ENCODE results near the gene PRPF40A.
A peak's percentile ranks its signal among the peaks of the same experiment; 100 is the strongest.

PRPF40A gene

DNA sequence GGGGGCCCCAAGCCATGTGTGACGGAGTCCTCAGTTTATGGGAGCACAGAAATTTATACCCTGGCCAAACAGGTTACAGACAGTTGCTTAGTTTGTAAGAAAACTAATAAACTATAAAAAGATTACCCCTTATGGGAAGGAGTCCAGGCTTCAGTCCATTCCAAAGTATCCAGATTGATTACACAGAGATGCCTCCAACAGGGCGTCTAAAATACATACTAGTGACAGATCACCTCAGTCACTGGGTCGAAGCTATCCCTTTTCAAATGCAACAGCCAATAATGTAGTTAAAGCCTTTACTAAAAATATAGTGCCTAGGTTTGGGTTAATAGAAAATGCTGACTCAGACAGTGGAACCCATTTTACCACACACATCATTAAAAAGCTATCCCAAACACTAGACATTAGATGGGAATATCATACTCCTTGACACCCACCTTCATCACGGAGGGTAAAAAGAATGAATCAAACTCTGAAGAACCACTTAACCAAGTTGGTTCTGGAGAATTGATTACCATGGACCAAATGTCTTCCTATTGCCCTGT, 10.7 kb downstream of the PRPF40A start:
- H3K27ac ChIP-seq (ENCODE audit: poor library complexity, severe bottlenecking): no peak overlapping the region

GRCh38 chr2:152701198-152701597, 16.1 kb downstream of the PRPF40A start:
- ATAC-seq (ENCODE audit: low read depth) (no peak), DNase-seq (ENCODE audit: low spot score) (no peak)
- no peaks in the 10 kb centered on the region for H3K4me1 ChIP-seq (ENCODE audit: insufficient read depth, poor library complexity, severe bottlenecking)
- peaks cover 30% of the 10 kb centered on the region for H3K36me3 ChIP-seq (ENCODE audit: low read depth)
- H3K27ac ChIP-seq (ENCODE audit: poor library complexity, severe bottlenecking): no peak overlapping the region
- TF ChIP-seq, protein P1, sequence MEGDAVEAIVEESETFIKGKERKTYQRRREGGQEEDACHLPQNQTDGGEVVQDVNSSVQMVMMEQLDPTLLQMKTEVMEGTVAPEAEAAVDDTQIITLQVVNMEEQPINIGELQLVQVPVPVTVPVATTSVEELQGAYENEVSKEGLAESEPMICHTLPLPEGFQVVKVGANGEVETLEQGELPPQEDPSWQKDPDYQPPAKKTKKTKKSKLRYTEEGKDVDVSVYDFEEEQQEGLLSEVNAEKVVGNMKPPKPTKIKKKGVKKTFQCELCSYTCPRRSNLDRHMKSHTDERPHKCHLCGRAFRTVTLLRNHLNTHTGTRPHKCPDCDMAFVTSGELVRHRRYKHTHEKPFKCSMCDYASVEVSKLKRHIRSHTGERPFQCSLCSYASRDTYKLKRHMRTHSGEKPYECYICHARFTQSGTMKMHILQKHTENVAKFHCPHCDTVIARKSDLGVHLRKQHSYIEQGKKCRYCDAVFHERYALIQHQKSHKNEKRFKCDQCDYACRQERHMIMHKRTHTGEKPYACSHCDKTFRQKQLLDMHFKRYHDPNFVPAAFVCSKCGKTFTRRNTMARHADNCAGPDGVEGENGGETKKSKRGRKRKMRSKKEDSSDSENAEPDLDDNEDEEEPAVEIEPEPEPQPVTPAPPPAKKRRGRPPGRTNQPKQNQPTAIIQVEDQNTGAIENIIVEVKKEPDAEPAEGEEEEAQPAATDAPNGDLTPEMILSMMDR (IDR thresholded peaks at IDR 0.05; ENCODE audit: poor library complexity, severe bottlenecking): no peak
- H3K4me3 ChIP-seq (ENCODE audit: severe bottlenecking): no peak overlapping the region
- H3K27me3 ChIP-seq (ENCODE audit: insufficient read depth, poor library complexity, severe bottlenecking): no peaks in the 10 kb centered on the region
- no peaks in the 10 kb centered on the region for H3K9me3 ChIP-seq (ENCODE audit: severe bottlenecking)

More for the DNA sequence above, 10.7 kb downstream of the PRPF40A start:
- Histone ChIP-seq H3K4me3 (ENCODE audit: severe bottlenecking) (no peak overlapping the region), H3K4me1 (ENCODE audit: insufficient read depth, poor library complexity, severe bottlenecking) (no peaks in the 10 kb centered on the region), H3K27me3 (ENCODE audit: insufficient read depth, poor library complexity, severe bottlenecking) (no peaks in the 10 kb centered on the region), H3K36me3 (ENCODE audit: low read depth) (peaks cover 73% of the 10 kb centered on the region), H3K9me3 (ENCODE audit: severe bottlenecking) (peaks cover 3% of the 10 kb centered on the region)
- ATAC-seq (ENCODE audit: low read depth) (no peak), DNase-seq (ENCODE audit: low spot score) (no peak)
- TF ChIP-seq, protein P1 (IDR thresholded peaks at IDR 0.05; ENCODE audit: poor library complexity, severe bottlenecking): no peak

DNA sequence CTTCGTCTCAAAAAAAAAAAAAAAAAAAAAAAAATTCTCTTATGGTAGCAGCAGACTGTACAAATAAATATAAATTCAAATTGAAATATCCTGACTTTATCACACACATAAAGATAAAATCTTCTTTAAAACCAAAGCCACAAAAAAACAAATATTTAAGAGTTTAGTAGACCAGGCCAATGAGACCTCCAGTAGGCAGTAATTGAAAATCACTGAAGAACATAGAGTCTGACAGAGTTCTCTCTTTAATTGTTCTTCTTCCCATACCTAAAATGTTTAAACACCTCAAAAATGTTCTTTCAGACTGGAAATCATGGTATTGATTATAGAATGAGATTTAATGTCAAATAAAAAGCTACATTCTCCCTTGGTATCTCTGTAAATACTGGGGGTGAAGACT, 20.8 kb downstream of the PRPF40A start:
- no peak overlapping the region for H3K27ac ChIP-seq (ENCODE audit: poor library complexity, severe bottlenecking)
- no peaks in the 10 kb centered on the region for H3K27me3 ChIP-seq (ENCODE audit: insufficient read depth, poor library complexity, severe bottlenecking)
- DNase-seq (ENCODE audit: low spot score) (no peak), ATAC-seq (ENCODE audit: low read depth) (no peak)
- H3K9me3 ChIP-seq (ENCODE audit: severe bottlenecking): no peaks in the 10 kb centered on the region
- peaks cover 50% of the 10 kb centered on the region for H3K36me3 ChIP-seq (ENCODE audit: low read depth)
- no peak overlapping the region for H3K4me3 ChIP-seq (ENCODE audit: severe bottlenecking)
- TF ChIP-seq, protein P1 (IDR thresholded peaks at IDR 0.05; ENCODE audit: poor library complexity, severe bottlenecking): no peak
- H3K4me1 ChIP-seq (ENCODE audit: insufficient read depth, poor library complexity, severe bottlenecking): peaks cover 12% of the 10 kb centered on the region

DNA sequence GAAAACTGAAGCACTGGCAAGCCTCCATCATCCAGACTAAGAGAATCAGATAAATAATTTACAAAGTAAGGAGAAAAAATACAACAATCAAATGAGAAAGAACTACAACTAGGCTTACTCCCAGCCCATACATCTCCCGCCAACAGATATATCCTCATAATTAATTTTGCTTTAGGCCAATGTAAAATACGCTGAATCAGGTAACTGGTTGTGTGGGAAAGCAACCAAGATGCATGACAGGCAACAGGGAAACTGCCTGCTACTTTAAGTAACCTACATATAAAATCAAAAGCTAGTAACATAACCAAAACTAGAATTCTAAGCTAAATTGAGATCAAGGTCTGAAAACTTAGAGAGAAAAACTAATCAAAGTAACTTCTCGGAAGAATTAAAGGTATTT, 21.5 kb downstream of the PRPF40A start:
- Histone ChIP-seq H3K4me3 (ENCODE audit: severe bottlenecking) (no peak overlapping the region), H3K4me1 (ENCODE audit: insufficient read depth, poor library complexity, severe bottlenecking) (peaks cover 12% of the 10 kb centered on the region), H3K27me3 (ENCODE audit: insufficient read depth, poor library complexity, severe bottlenecking) (no peaks in the 10 kb centered on the region), H3K27ac (ENCODE audit: poor library complexity, severe bottlenecking) (no peak overlapping the region), H3K9me3 (ENCODE audit: severe bottlenecking) (no peaks in the 10 kb centered on the region), H3K36me3 (ENCODE audit: low read depth) (peaks cover 52% of the 10 kb centered on the region)
- ATAC-seq (ENCODE audit: low read depth) (no peak), DNase-seq (ENCODE audit: low spot score) (no peak)
- TF ChIP-seq, protein P1 (IDR thresholded peaks at IDR 0.05; ENCODE audit: poor library complexity, severe bottlenecking): no peak

- Histone ChIP-seq H3K4me1 (ENCODE audit: insufficient read depth, poor library complexity, severe bottlenecking) (peaks cover 12% of the 10 kb centered on the region), H3K9me3 (ENCODE audit: severe bottlenecking) (no peaks in the 10 kb centered on the region), H3K4me3 (ENCODE audit: severe bottlenecking) (peak overlapping the region; percentile 18), H3K27ac (ENCODE audit: poor library complexity, severe bottlenecking) (peak overlapping the region; percentile 32), H3K36me3 (ENCODE audit: low read depth) (peaks cover 62% of the 10 kb centered on the region), H3K27me3 (ENCODE audit: insufficient read depth, poor library complexity, severe bottlenecking) (no peaks in the 10 kb centered on the region)
- no peak for DNase-seq (ENCODE audit: low spot score)
- TF ChIP-seq, protein P1 (IDR thresholded peaks at IDR 0.05; ENCODE audit: poor library complexity, severe bottlenecking): no peak
- ATAC-seq (ENCODE audit: low read depth): peak; percentile 78
Observed at GRCh38 chr2:152694161-152694661, 23.1 kb downstream of the PRPF40A start.
